B cell (primary cell): ENCODE measurements around the gene UNC13D. TPM values are rescaled to one million over a fixed set of nuclear protein-coding genes. Genes with fewer than 3 reads are reported as not detected.

Experiments
- ATAC-seq: fragments of 200-7000 bp; cut with Tn5 transposase; one replicate; pipeline ENCODE4 v1.10.0; 2021; ENCODE audit warnings: low read depth, mild to moderate bottlenecking, moderate number of reproducible peaks, moderate library complexity
- CTCF ChIA-PET: fragments of 350-600 bp; sonication (Branson Sonifier 250); formaldehyde crosslinking; loops from one replicate; lab custom pipeline; 2021; ENCODE audit warnings: antibody characterized with exemption, inconsistent platforms; lab: Charles Lee
- POLR2A ChIA-PET: fragments of 350-600 bp; sonication (Branson Sonifier 250); formaldehyde crosslinking; loops from one replicate; lab custom pipeline; 2021; ENCODE audit warnings: antibody characterized with exemption; lab: Charles Lee
- DNase-seq: peaks from one replicate; pipeline ENCODE4 v3.0.0; 2013
- H2AFZ ChIP-seq: 2 replicates; pipeline ENCODE4 v1.6.1; 2012; ENCODE audit warnings: mild to moderate bottlenecking, low read depth, low read length; ENCODE audit not compliant: insufficient read depth, poor library complexity, severe bottlenecking
- H3K27ac ChIP-seq, 2 donors: 1 replicate in 1 of 2; 2 replicates in 1 of 2; pipeline ENCODE4 v1.5.1; 2012 to 2013; ENCODE audit warnings: low read length in 2 of 2, mild to moderate bottlenecking in 2 of 2, moderate library complexity in 1 of 2
- H3K27me3 ChIP-seq, 4 experiments: fragments of 200-600 bp in 1 of 4; sonication (generic) in 1 of 4; replicated peaks in 1 of 4; 1 replicate in 2 of 4; 2 replicates in 2 of 4; pipeline versions ENCODE4 v1.6.1 to v1.7.0; 2013 to 2016; ENCODE audit warnings: low read length in 3 of 4, mild to moderate bottlenecking in 2 of 4, mixed read lengths in 1 of 4, moderate library complexity in 1 of 4; ENCODE audit not compliant: insufficient read depth in 4 of 4, control insufficient read depth in 3 of 4; ENCODE audit errors: control extremely low read depth in 1 of 4
- H3K36me3 ChIP-seq, 2 experiments: replicated peaks in 1 of 2; 1 replicate in 1 of 2; 2 replicates in 1 of 2; pipeline versions ENCODE4 v1.6.1 to v1.7.1; 2013; ENCODE audit warnings: low read length in 1 of 2; ENCODE audit not compliant: insufficient read depth in 2 of 2, control insufficient read depth in 1 of 2; ENCODE audit errors: control extremely low read depth in 1 of 2, extremely low read depth in 1 of 2
- H3K4me1 ChIP-seq, 2 donors: fragments of 200-600 bp in 1 of 2; sonication (generic) in 1 of 2; 1 replicate in 1 of 2; 2 replicates in 1 of 2; pipeline versions ENCODE4 v1.5.1 to v1.6.1; 2013 to 2017; ENCODE audit warnings: low read length in 2 of 2; ENCODE audit not compliant: control insufficient read depth in 2 of 2, insufficient read depth in 2 of 2
- H3K4me2 ChIP-seq: replicated peaks from 2 replicates; pipeline ENCODE3; 2012; ENCODE audit warnings: mild to moderate bottlenecking, low read depth, low read length; ENCODE audit not compliant: poor library complexity, severe bottlenecking
- H3K4me3 ChIP-seq, 5 experiments: fragments of 200-600 bp in 1 of 5; sonication (generic) in 1 of 5; 1 replicate in 3 of 5; 2 replicates in 2 of 5; pipeline versions ENCODE4 v1.5.1 to v1.7.0; 2011 to 2016; ENCODE audit warnings: low read length in 4 of 5, mild to moderate bottlenecking in 4 of 5, low read depth in 2 of 5, control low read depth in 1 of 5, moderate library complexity in 1 of 5; ENCODE audit not compliant: insufficient read depth in 1 of 5; ENCODE audit errors: control extremely low read depth in 1 of 5, extremely low read depth in 1 of 5
- H3K79me2 ChIP-seq: fragments of 200-600 bp; sonication (generic); one replicate; pipeline ENCODE4 v1.6.0; 2016; ENCODE audit warnings: low read length; ENCODE audit not compliant: control insufficient read depth, insufficient read depth
- H3K9ac ChIP-seq: fragments of 200-600 bp; sonication (generic); 2 replicates; pipeline ENCODE4 v1.6.1; 2017; ENCODE audit warnings: mild to moderate bottlenecking, low read length, moderate library complexity
- H3K9me3 ChIP-seq, 3 donors: one replicate each; pipeline versions ENCODE4 v1.6.1 to v1.7.1; 2013; ENCODE audit warnings: low read length in 2 of 3; ENCODE audit not compliant: control insufficient read depth in 2 of 3, insufficient read depth in 1 of 3; ENCODE audit errors: control extremely low read depth in 1 of 3
- H4K20me1 ChIP-seq: 2 replicates; pipeline ENCODE4 v1.6.0; 2012; ENCODE audit warnings: mild to moderate bottlenecking, low read length; ENCODE audit not compliant: insufficient read depth, control insufficient read depth, poor library complexity, severe bottlenecking
- H3K27ac Mint-ChIP-seq: one replicate; pipeline ENCODE4 v1.8.0; 2021; ENCODE audit warnings: mixed read lengths
- H3K27me3 Mint-ChIP-seq: one replicate; pipeline ENCODE4 v1.8.0; 2021; ENCODE audit warnings: mixed read lengths
- H3K4me1 Mint-ChIP-seq: one replicate; pipeline ENCODE4 v1.8.0; 2021; ENCODE audit warnings: mixed read lengths
- H3K4me3 Mint-ChIP-seq: one replicate; pipeline ENCODE4 v1.8.0; 2021; ENCODE audit warnings: mixed read lengths
- H3K9me3 Mint-ChIP-seq: one replicate; pipeline ENCODE4 v1.8.0; 2022; ENCODE audit warnings: mixed read lengths; ENCODE audit not compliant: insufficient read depth
- CTCF ChIP-seq: fragments of 200-600 bp; IDR thresholded peaks from one replicate; pipeline ENCODE4 v1.8.0; 2022; ENCODE audit warnings: antibody characterized with exemption, mild to moderate bottlenecking
- EZH2 ChIP-seq: IDR thresholded peaks from 2 replicates; pipeline ENCODE4 v1.6.1; 2012; ENCODE audit warnings: borderline replicate concordance, low read depth, mild to moderate bottlenecking, moderate library complexity, low read length; ENCODE audit not compliant: insufficient read depth, poor library complexity, severe bottlenecking
- WGBS: methylation state at CpG from one replicate; pipeline ENCODE4 v1.1.5; 2013; ENCODE audit warnings: missing lambda C conversion rate; ENCODE audit not compliant: insufficient coverage; 5-methylcytosine and 5-hydroxymethylcytosine counted together
- intact Hi-C: fragments of 100-400 bp; cut with micrococcal nuclease; formaldehyde crosslinking; loops from one replicate; pipeline ENCODE4 v1.10.0; 2022
- polyA plus RNA-seq: library from polyadenylated mRNA; depleted of rRNA; stranded (reverse); fragments of >200 nt; gene quantifications from 2 replicates; pipeline ENCODE4 v1.2.3, GENCODE V29; 2012
- total RNA-seq, 2 donors: library from RNA; stranded (reverse); fragments of 120-200 nt in 1 of 2; gene quantifications; 1 replicate in 1 of 2; 2 replicates in 1 of 2; pipeline versions ENCODE4 v1.2.3 to v1.2.4, GENCODE V29; 2013 to 2022

UNC13D gene
- total and polyA plus RNA-seq, 2 donors (not counting 1 experiment from before 2014, with no cell fraction given): 101 to 107 TPM

- H3K27me3 ChIP-seq: no peaks in the 10 kb centered on the region
- peaks cover 19% of the 10 kb centered on the region for H4K20me1 ChIP-seq
- H3K27ac ChIP-seq: no peak overlapping the region
- ChIA-PET CTCF (interaction anchor here (0.9 to 1.8 kb wide), 4 partner anchors 11 to 23 kb away, joined by 3 to 7 read pairs (median 4); no protein-coding TSS in a partner anchor), POLR2A (interaction anchor here (0.6 to 1.8 kb wide), 4 partner anchors 15 to 34 kb away, joined by 3 to 6 read pairs (median 4); no protein-coding TSS in a partner anchor)
- Mint-ChIP-seq H3K4me3 (no peak overlapping the region), H3K27ac (no peak overlapping the region), H3K27me3 (no peaks in the 10 kb centered on the region), H3K9me3 (no peaks in the 10 kb centered on the region), H3K4me1 (peaks cover 11% of the 10 kb centered on the region)
- H2AFZ ChIP-seq: no peak overlapping the region
- H3K4me3 ChIP-seq: no peak overlapping the region
- DNase-seq (no peak), ATAC-seq (no peak)
- peaks cover 0 to 12% of the 10 kb centered on the region in 2 donors for H3K4me1 ChIP-seq
- 98% methylated on average over 24 of the region's 24 CpGs for WGBS
- peaks cover 27% of the 10 kb centered on the region for H3K79me2 ChIP-seq
- TF ChIP-seq EZH2 (no peak), CTCF (no peak)
- H3K9ac ChIP-seq: no peak overlapping the region
- no peak overlapping the region for H3K4me2 ChIP-seq
- no peaks in the 10 kb centered on the region for H3K9me3 ChIP-seq
- H3K36me3 ChIP-seq: peaks cover 0 to 48% of the 10 kb centered on the region in 2 experiments
- intact Hi-C loops: no loop called here
Observed at GRCh38 chr17:75809631-75810111, 34.5 kb downstream of the UNC13D start.

- intact Hi-C loops: no loop called here
- peak; percentile 94 for ATAC-seq
- no peak overlapping the region for H3K27ac ChIP-seq
- DNase-seq: peak; percentile 41
- peaks cover 0 to 44% of the 10 kb centered on the region in 2 experiments for H3K36me3 ChIP-seq
- Mint-ChIP-seq H3K9me3 (no peaks in the 10 kb centered on the region), H3K4me3 (peak overlapping the region; percentile 27), H3K4me1 (peaks cover 12% of the 10 kb centered on the region), H3K27me3 (no peaks in the 10 kb centered on the region), H3K27ac (peak overlapping the region; percentile 80)
- no peak overlapping the region for H3K9ac ChIP-seq
- H3K4me3 ChIP-seq: no peak overlapping the region
- H2AFZ ChIP-seq: no peak overlapping the region
- no peaks in the 10 kb centered on the region for H3K27me3 ChIP-seq
- TF ChIP-seq CTCF (no peak), EZH2 (no peak)
- ChIA-PET POLR2A (interaction anchor here (0.5 to 1.8 kb wide), 6 partner anchors 18 to 1352 kb away, joined by 3 to 6 read pairs (median 4); partner anchors contain the start of gene WBP2), CTCF (interaction anchor here (0.9 to 1.8 kb wide), 5 partner anchors 12 to 44 kb away, joined by 3 to 7 read pairs (median 3); partner anchors contain the start of gene GALK1)
- 75% methylated on average over 9 of the region's 18 CpGs for WGBS
- peaks cover 19% of the 10 kb centered on the region for H4K20me1 ChIP-seq
- peaks cover 0 to 12% of the 10 kb centered on the region in 2 donors for H3K4me1 ChIP-seq
- H3K4me2 ChIP-seq: no peak overlapping the region
- H3K9me3 ChIP-seq: no peaks in the 10 kb centered on the region
- peaks cover 31% of the 10 kb centered on the region for H3K79me2 ChIP-seq
Observed at GRCh38 chr17:75808905-75809621, 35.1 kb downstream of the UNC13D start.
